Naive thymus-derived CD8-positive, alpha-beta T cell (primary cell): ENCODE measurements around the gene CDH23. TPM values are rescaled to one million over a fixed set of nuclear protein-coding genes. Genes with fewer than 3 reads are reported as not detected.
A peak's percentile ranks its signal among the peaks of the same experiment; 100 is the strongest.

ENCODE experiments used
- ATAC-seq, 2 donors: fragments of 150-1000 bp; cut with Tn5 transposase in 1 of 2; sonication (Bioruptor Pico), chemical (Tn5 transposase) in 1 of 2; 1 replicate in 1 of 2; 2 replicates in 1 of 2; pipeline ENCODE4 v1.10.0; 2021; ENCODE audit warnings: mild to moderate bottlenecking in 2 of 2, moderate library complexity in 2 of 2
- POLR2A ChIA-PET: fragments of 350-600 bp; sonication (Branson Sonifier 250); formaldehyde crosslinking; loops from one replicate; lab custom pipeline; 2021; ENCODE audit warnings: antibody characterized with exemption; lab: Charles Lee
- DNase-seq, 10 donors: peaks; one replicate each; pipeline versions ENCODE4 v3.0.0 to v3.0.0-alpha.2; 2020 to 2022
- H3K27ac Mint-ChIP-seq, 10 donors: one replicate each; pipeline ENCODE4 v1.8.0; 2020 to 2022; ENCODE audit warnings: mild to moderate bottlenecking in 10 of 10, mixed read lengths in 10 of 10, moderate library complexity in 4 of 10, inconsistent platforms in 1 of 10
- H3K27me3 Mint-ChIP-seq, 5 donors: one replicate each; pipeline ENCODE4 v1.8.0; 2021 to 2022; ENCODE audit warnings: mixed read lengths in 5 of 5
- H3K36me3 Mint-ChIP-seq, 3 donors: one replicate each; pipeline ENCODE4 v1.8.0; 2020 to 2022; ENCODE audit warnings: mixed read lengths in 3 of 3, mild to moderate bottlenecking in 2 of 3, inconsistent platforms in 1 of 3
- H3K4me1 Mint-ChIP-seq, 4 donors: one replicate each; pipeline ENCODE4 v1.8.0; 2021 to 2022; ENCODE audit warnings: mixed read lengths in 4 of 4
- H3K4me3 Mint-ChIP-seq, 10 donors: one replicate each; pipeline ENCODE4 v1.8.0; 2020 to 2022; ENCODE audit warnings: mild to moderate bottlenecking in 10 of 10, mixed read lengths in 10 of 10, moderate library complexity in 6 of 10, inconsistent platforms in 1 of 10
- H3K9me3 Mint-ChIP-seq, 9 donors: one replicate each; pipeline ENCODE4 v1.8.0; 2020 to 2022; ENCODE audit warnings: mixed read lengths in 9 of 9, mild to moderate bottlenecking in 3 of 9, inconsistent platforms in 1 of 9, moderate library complexity in 1 of 9
- polyA plus RNA-seq, 3 donors: library from polyadenylated mRNA; unstranded; fragments of 300-500 nt; fragmentation: Illumina TruSeq; gene quantifications; one replicate each; pipeline ENCODE4 v1.2.3, GENCODE V29; 2021
- total RNA-seq, 8 experiments: library from RNA in 2 of 8; stranded (reverse) in 2 of 8; gene quantifications; one replicate each; pipeline ENCODE4 v1.2.3 and lab custom pipeline; 2021 to 2026

CDH23 gene
- total and polyA plus RNA-seq, 5 experiments from 2014 or later, result 0.82 to 10.2 (median 3.8) TPM

DNA sequence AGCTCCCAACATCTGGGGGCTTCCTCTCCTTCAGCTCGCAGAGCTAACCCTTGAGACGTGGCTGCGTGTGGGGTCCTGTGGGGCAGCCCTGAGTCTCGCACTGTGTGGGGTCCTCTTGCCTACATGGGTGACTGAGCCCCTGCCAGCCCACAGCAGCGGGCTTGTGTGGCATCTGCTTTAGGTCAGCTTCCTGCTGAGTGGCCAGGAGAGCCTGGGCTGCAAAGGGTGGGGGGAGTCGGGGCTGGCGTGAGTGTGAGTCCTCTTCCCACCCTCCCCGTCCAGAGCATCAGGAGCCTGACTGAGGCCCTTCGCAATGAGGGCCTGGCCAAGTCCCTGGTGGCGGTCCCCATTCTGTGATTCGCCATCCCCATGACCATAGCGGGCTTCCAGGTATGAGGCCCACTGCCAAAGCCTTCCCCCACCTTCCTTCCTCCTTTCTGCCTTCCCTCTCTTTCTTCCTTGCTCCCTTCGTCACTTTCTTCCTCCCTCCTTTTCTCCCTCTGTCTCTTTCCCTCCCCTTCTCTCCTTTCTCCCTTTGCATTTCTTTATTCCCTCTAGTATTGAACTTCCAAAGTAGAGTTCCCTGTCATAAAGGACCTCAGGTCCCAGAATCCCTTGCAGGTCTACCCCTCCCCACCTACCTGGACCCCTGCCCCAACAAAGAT, 85.2 kb downstream of the CDH23 start:
- POLR2A ChIA-PET, result no interaction called here
- Mint-ChIP-seq H3K4me1 (no peaks in the 10 kb centered on the region), H3K9me3 (no peaks in the 10 kb centered on the region), H3K4me3 (no peak overlapping the region), H3K27ac (no peak overlapping the region), H3K27me3 (peaks cover 0 to 11% (median 5%) of the 10 kb centered on the region in 5 donors), H3K36me3 (no peaks in the 10 kb centered on the region)
- DNase-seq (no peak), ATAC-seq (no peak)

DNA sequence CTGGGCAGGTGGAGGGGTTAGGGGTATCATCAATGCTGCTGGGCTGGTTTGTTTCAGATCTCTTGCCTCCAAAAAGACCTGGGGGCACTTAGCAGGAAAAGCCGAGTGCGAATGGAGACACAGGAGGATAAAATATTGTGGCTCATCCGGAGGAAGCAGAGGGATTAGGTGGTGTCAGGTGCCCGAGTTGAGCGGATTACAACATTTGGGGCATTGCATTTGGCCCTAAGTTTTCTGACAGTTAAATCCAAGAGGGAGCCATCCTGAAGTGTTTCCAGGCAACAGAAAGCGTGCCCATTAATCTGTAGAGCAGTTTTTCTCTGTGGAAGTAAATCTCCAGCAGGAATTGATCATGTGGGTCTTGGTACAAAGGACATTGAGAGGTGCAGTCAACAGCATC, 85.9 kb downstream of the CDH23 start:
- Mint-ChIP-seq H3K27me3 (peaks cover 0 to 8% (median 5%) of the 10 kb centered on the region in 5 donors), H3K4me1 (no peaks in the 10 kb centered on the region), H3K36me3 (no peaks in the 10 kb centered on the region), H3K9me3 (no peaks in the 10 kb centered on the region), H3K27ac (no peak overlapping the region), H3K4me3 (no peak overlapping the region)
- ATAC-seq (no peak), DNase-seq (no peak)
- POLR2A ChIA-PET, result no interaction called here

DNA sequence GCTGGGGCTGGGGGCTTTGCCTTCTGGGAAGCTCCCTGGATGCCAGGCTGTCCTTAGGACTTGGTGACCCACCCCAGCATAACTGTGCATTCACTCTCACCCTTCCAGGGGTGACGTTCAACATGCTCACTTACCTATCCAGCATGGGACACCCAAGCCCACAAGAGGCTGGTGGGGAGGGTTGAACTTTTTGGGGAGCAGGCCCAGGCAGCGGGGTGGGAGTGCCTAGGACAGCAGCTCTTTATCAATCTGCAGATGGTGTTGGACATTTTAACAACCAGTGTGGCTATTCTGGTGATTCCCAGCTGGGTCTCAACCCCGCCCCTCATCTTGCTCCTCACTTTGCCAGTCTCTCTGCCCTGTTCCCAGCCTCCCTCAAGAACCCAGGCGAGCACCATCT, 86.4 kb downstream of the CDH23 start:
- peaks cover 0 to 6% (median 5%) of the 10 kb centered on the region in 5 donors for H3K27me3 Mint-ChIP-seq
- no peak overlapping the region for H3K4me3 Mint-ChIP-seq
- POLR2A ChIA-PET, result no interaction called here
- H3K4me1 Mint-ChIP-seq, result no peaks in the 10 kb centered on the region
- peaks cover 0 to 5% (median 0%) of the 10 kb centered on the region in 3 donors for H3K36me3 Mint-ChIP-seq
- H3K9me3 Mint-ChIP-seq, result peaks cover 0 to 3% (median 0%) of the 10 kb centered on the region in 9 donors
- DNase-seq (no peak), ATAC-seq (no peak)
- no peak overlapping the region for H3K27ac Mint-ChIP-seq

DNA sequence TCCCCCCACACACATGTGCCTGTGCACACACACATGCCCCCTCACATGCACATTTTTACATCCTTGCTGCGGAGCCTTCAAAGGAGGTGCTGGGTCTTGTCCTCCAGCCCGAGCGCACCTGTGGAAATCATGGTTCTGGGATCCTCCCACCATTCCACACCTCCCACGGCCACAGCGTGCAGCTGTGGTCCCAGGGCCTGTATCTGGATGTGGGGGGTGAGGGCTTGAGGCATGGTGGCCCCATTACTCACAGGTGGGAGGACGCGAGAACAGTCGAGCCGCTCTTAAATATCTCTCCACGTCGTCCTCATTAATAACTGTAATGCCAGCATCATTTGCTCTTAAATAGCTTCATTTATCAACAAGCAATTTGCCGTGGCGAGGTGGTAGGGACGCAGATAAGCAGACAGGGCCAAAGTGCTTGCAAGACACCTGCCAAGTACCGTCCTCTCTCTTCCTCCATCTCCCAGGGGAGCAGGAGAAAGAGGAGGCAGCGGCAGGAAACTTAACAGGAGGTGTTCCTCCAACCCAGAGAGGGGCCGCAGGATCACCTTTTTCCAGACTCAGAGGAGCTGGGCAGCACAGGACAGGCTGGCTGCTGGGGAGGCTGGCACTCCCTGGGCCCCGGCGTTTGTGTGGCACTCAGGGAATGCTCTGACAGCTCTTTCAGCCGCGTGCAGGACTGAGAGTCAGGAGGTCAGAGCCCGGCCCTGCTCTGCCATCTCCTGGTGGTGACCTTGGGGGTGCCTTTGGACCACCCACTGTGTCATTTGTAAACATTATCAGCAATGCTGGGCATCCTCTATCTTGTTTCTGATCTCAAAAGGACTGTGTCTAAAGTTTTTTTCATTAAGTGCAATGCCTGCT, 87.4 kb downstream of the CDH23 start:
- POLR2A ChIA-PET, result no interaction called here
- Mint-ChIP-seq H3K27me3 (peaks cover 0 to 6% (median 5%) of the 10 kb centered on the region in 5 donors), H3K27ac (no peak overlapping the region)

DNA sequence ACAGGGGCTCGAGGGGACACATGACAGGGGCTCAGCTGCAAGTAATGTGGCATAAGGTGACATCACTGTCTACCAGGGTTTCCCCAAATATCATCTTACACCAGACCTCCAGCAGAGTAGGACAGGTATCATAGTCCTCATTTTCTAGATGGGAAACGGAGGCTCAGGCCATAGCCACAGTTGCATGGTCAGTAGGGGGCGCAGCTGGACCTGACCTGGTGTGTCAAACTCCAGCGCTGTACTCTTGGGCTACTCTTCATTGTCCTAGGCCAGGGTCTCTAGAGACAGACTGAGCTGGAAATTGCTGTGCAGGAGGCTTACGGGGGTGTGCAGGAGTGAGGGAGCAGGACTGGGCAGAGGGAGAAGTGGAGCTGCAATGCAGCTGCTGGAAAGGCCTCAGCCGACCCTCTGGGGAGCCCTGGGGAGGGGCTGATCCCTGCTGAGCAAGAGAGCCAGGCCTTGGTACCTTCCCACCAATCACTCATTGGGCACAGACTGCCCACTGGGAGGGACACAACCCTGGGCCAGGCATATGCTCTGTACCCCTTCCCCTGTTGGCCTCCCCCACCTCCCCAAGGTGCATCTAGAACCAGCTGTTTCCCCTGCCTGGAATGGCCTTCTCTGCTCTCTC, 89.9 kb downstream of the CDH23 start:
- Mint-ChIP-seq H3K4me3 (no peak overlapping the region), H3K27ac (no peak overlapping the region), H3K4me1 (no peaks in the 10 kb centered on the region), H3K36me3 (peaks cover 0 to 20% (median 3%) of the 10 kb centered on the region in 3 donors), H3K27me3 (peaks cover 0 to 1% (median 0%) of the 10 kb centered on the region in 5 donors), H3K9me3 (peaks cover 0 to 24% (median 14%) of the 10 kb centered on the region in 9 donors)
- POLR2A ChIA-PET, result no interaction called here
- ATAC-seq (no peak), DNase-seq (peak in 2 of 10 donors; percentile 12)

More for the DNA sequence above, 87.4 kb downstream of the CDH23 start:
- H3K36me3 Mint-ChIP-seq, result peaks cover 0 to 15% (median 1%) of the 10 kb centered on the region in 3 donors
- H3K4me1 Mint-ChIP-seq, result no peaks in the 10 kb centered on the region
- DNase-seq, result no peak
- ATAC-seq, result no peak
- H3K9me3 Mint-ChIP-seq, result peaks cover 0 to 13% (median 6%) of the 10 kb centered on the region in 9 donors
- no peak overlapping the region for H3K4me3 Mint-ChIP-seq

DNA sequence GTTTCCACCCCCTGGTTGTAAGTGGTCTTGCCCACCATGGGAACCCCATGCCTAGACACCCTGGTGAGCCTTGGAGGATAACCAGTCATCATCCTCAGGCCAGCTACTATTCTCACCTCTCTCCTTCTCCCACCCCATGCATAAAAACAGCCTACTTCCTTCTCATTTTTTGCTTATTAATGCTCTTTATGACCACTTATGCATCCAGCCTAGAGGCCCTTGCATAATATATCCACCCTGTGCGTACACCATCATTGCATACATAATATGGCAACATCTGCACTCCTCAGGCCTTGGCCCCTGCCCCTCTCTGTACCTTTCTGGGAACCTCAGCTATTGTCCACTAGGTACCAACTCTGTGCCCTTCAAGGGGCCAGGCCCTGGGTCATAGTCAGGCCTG, 91.0 kb downstream of the CDH23 start:
- Mint-ChIP-seq H3K4me3 (no peak overlapping the region), H3K36me3 (peaks cover 0 to 20% (median 3%) of the 10 kb centered on the region in 3 donors), H3K9me3 (peaks cover 0 to 24% (median 14%) of the 10 kb centered on the region in 9 donors), H3K27me3 (peaks cover 0 to 2% (median 0%) of the 10 kb centered on the region in 5 donors), H3K27ac (peak overlapping the region in 1 of 10 donors; percentile 58), H3K4me1 (no peaks in the 10 kb centered on the region)
- no peak for ATAC-seq
- POLR2A ChIA-PET, result no interaction called here
- DNase-seq, result no peak

DNA sequence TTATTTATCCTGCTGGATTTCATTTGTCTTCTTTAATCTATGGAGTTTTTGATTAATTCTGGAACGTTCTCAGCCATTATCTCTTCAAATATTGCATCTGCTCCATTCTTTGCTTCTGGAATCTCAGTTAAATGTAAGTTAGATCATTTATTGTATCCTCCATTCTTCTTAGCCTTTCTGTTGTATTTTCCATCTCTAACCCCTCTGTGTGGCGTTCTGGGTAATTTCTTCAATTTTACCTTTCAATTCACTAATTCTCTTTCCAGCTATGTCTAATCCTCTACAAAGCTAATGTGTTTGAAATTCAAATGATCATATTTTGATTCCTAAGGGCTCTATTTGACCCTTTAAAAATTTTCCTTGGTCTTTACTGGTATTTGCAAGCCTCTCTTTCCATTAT, 92.4 kb downstream of the CDH23 start:
- Mint-ChIP-seq H3K36me3 (peaks cover 0 to 20% (median 3%) of the 10 kb centered on the region in 3 donors), H3K9me3 (peaks cover 0 to 24% (median 14%) of the 10 kb centered on the region in 9 donors), H3K27ac (no peak overlapping the region), H3K27me3 (peaks cover 0 to 2% (median 0%) of the 10 kb centered on the region in 5 donors), H3K4me1 (no peaks in the 10 kb centered on the region), H3K4me3 (no peak overlapping the region)
- DNase-seq (no peak), ATAC-seq (no peak)
- POLR2A ChIA-PET, result no interaction called here

DNA sequence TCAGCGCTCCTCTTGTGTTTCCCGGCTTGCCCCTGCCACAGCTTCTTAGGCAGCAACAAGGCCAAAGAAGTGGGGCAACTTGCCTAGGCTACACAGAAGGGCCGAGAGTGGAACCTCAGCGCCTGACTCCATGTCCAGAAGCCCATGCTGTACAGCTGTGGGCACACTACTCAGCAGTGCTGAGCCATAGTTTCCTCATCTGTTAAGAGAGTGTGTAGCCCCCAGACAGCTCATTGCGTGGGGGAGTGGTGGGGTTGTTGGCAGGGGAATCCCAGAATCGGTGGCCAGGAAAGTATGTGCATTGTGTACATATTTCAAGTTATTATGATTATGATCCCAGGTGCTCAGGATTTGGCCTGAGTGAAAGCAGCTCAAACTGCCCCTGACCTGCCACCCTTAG, 96.2 kb downstream of the CDH23 start:
- Mint-ChIP-seq H3K27ac (no peak overlapping the region), H3K36me3 (peaks cover 0 to 18% (median 3%) of the 10 kb centered on the region in 3 donors), H3K27me3 (peaks cover 0 to 3% (median 2%) of the 10 kb centered on the region in 5 donors), H3K4me3 (no peak overlapping the region), H3K4me1 (peaks cover 0 to 4% (median 0%) of the 10 kb centered on the region in 4 donors), H3K9me3 (peaks cover 0 to 23% (median 14%) of the 10 kb centered on the region in 9 donors)
- no peak for ATAC-seq
- no peak for DNase-seq
- POLR2A ChIA-PET, result interaction anchor here (0.5 kb wide), 1 partner anchor 58 kb away, joined by 4 read pairs; no protein-coding TSS in a partner anchor

DNA sequence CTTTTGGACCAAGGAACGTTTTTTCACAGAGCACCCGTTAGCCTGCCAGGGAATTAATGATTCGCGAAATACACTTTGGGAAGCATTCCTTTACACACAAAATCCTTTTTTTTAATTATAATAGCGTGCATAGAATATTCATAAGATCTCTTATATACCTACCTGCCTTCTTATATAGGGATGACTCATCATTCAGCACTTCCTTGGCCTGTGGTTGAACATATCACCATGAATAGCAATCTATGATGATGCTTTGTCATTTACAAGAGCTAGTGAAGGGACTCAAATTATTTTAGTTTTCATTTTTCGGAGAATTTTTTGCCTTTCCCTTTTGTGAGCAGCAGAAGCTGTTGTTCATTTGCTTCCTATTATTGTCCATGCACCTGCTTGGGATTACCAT, 97.0 kb downstream of the CDH23 start:
- H3K27me3 Mint-ChIP-seq, result peaks cover 0 to 5% (median 3%) of the 10 kb centered on the region in 5 donors
- ATAC-seq (no peak), DNase-seq (no peak)
- H3K27ac Mint-ChIP-seq, result no peak overlapping the region
- H3K9me3 Mint-ChIP-seq, result peaks cover 0 to 16% (median 7%) of the 10 kb centered on the region in 9 donors
- POLR2A ChIA-PET, result no interaction called here
- no peak overlapping the region for H3K4me3 Mint-ChIP-seq
- peaks cover 0 to 9% (median 3%) of the 10 kb centered on the region in 3 donors for H3K36me3 Mint-ChIP-seq
- H3K4me1 Mint-ChIP-seq, result peaks cover 0 to 4% (median 0%) of the 10 kb centered on the region in 4 donors

DNA sequence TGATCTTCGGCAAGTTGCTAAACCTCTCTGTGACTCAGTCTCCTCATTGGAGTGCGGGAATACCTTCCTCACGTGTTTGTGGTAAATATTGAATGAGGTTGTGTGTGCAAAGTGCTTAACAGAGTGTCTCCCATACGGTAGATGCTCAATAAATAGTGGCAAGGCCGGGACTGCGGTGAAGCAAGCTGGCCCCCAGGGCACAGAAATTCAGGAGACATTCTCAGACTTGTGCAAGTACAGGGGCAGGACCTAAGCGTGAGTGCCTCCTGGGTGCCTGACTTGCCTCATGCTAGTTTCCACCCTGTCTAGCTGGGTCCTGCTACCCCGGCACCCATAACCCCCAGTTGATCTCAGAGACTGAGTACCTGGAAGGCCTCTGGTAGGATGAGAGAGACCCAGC, 97.8 kb downstream of the CDH23 start:
- DNase-seq (no peak), ATAC-seq (no peak)
- peaks cover 0 to 2% (median 0%) of the 10 kb centered on the region in 3 donors for H3K36me3 Mint-ChIP-seq
- no peak overlapping the region for H3K4me3 Mint-ChIP-seq
- POLR2A ChIA-PET, result no interaction called here
- H3K27ac Mint-ChIP-seq, result no peak overlapping the region
- H3K9me3 Mint-ChIP-seq, result peaks cover 0 to 8% (median 2%) of the 10 kb centered on the region in 9 donors
- H3K27me3 Mint-ChIP-seq, result peaks cover 0 to 6% (median 3%) of the 10 kb centered on the region in 5 donors
- H3K4me1 Mint-ChIP-seq, result peaks cover 0 to 4% (median 0%) of the 10 kb centered on the region in 4 donors

DNA sequence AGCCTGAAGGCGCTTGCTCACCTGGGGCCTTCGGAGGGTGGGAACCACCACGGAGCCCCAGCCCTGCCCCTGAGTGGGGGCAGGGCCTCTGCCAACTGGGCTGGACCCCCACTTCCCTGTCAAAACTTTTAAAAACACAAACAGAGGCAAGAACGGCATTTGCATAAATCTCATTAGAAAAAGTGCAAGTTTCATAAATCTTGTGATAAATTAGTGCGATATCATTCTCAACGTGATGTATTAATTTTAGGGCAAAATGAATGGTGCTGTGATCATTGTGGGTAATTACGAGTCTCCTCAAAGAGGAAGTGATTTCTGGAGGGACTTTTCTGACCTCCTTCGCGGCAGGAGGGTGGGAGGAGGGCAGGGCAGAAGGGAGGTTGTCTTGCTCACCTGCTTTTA, 98.3 kb downstream of the CDH23 start:
- peaks cover 0 to 4% (median 0%) of the 10 kb centered on the region in 4 donors for H3K4me1 Mint-ChIP-seq
- H3K4me3 Mint-ChIP-seq, result no peak overlapping the region
- no peaks in the 10 kb centered on the region for H3K36me3 Mint-ChIP-seq
- ATAC-seq (no peak), DNase-seq (no peak)
- peaks cover 0 to 3% (median 0%) of the 10 kb centered on the region in 9 donors for H3K9me3 Mint-ChIP-seq
- POLR2A ChIA-PET, result no interaction called here
- H3K27me3 Mint-ChIP-seq, result peaks cover 0 to 6% (median 3%) of the 10 kb centered on the region in 5 donors
- H3K27ac Mint-ChIP-seq, result no peak overlapping the region

DNA sequence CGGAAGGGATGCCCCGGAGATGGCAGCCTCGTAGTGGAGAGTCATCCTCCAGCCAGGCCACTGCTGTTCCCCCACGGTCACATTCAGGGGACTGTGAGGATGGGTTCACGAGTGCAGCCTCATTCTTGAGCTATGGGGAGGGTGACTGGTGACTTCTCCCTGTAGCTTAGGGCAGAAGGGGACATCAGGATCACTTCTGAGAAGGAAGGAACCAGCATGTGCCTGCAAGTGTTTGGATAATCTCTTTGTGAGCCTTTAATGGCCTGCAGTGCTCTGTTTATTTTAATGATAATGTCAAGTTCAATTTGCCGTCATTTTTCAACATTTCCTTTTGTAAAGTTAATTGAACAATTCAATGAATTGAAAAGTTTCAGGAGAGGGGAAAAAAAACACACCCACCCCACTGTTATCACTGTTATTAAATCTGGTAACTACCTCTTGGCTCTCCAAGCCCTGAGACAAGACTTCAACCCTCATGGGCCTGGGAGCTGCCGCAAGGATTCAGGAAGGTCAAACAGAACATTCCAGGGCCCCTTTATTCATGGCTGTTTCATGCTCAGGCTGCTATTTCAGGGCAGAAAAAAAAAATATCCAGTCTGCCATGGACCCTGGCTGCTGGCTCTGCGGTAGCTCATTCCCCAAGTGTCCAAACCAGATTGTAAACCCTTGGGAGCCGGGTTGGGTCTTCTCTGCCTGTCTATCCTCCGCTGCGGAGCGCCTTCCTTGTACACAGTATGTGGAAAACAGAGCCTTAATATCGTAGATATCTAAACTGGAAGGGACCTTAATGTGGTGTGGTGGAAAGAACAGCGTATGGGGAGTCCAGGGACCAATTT, 100.4 kb downstream of the CDH23 start:
- Mint-ChIP-seq H3K4me3 (no peak overlapping the region), H3K27me3 (peaks cover 0 to 6% (median 3%) of the 10 kb centered on the region in 5 donors), H3K36me3 (no peaks in the 10 kb centered on the region), H3K4me1 (peaks cover 0 to 4% (median under 1%) of the 10 kb centered on the region in 4 donors), H3K9me3 (no peaks in the 10 kb centered on the region), H3K27ac (no peak overlapping the region)
- ATAC-seq (no peak), DNase-seq (no peak)
- POLR2A ChIA-PET, result no interaction called here
